ENCODE measurements around the gene JUNB.

Gene JUNB

GRCh38 chr19:12750851-12751250 is 40.4 kb upstream of the JUNB start:
- no peak for DNase-seq
- no peaks in the 10 kb centered on the region for H3K4me1 ChIP-seq (ENCODE audit: control insufficient read depth in 1 of 2, insufficient read depth in 2 of 2, low read length in 2 of 2)
- H3K79me2 ChIP-seq (ENCODE audit: control insufficient read depth, insufficient read depth, low read length, poor library complexity): no peaks in the 10 kb centered on the region
- H2AK5ac ChIP-seq (ENCODE audit: low read length): no peak overlapping the region
- no peak overlapping the region for H2BK5ac ChIP-seq (ENCODE audit: low read depth, low read length, poor library complexity)
- H3K4me3 ChIP-seq (ENCODE audit: low read depth, low read length): no peak overlapping the region
- no peak overlapping the region for H3K14ac ChIP-seq (ENCODE audit: low read length)
- no peak overlapping the region for H2AFZ ChIP-seq (ENCODE audit: insufficient read depth, low read length, poor library complexity)
- H3K9ac ChIP-seq (ENCODE audit: low read length): no peak overlapping the region
- no peak overlapping the region for H4K91ac ChIP-seq (ENCODE audit: low read depth, low read length)
- no peak overlapping the region for H2BK12ac ChIP-seq (ENCODE audit: low read length)
- H3K27me3 ChIP-seq (ENCODE audit: insufficient read depth, low read length): no peaks in the 10 kb centered on the region
- no peak overlapping the region for H3K23ac ChIP-seq (ENCODE audit: low read length)
- peaks cover 10% of the 10 kb centered on the region for H3K9me3 ChIP-seq (ENCODE audit: insufficient read depth, low read depth, low read length)
- no CpG with 5 or more reads among the region's 9 CpGs for WGBS (ENCODE audit: extremely low coverage, insufficient coverage, insufficient read length)
- H3K18ac ChIP-seq (ENCODE audit: low read length): no peak overlapping the region
- peaks cover 18 to 20% of the 10 kb centered on the region in 2 experiments for H3K36me3 ChIP-seq (ENCODE audit: control insufficient read depth in 1 of 2, insufficient read depth in 2 of 2, low read length in 2 of 2)
- H3K79me1 ChIP-seq (ENCODE audit: low read length): no peaks in the 10 kb centered on the region
- H3K27ac ChIP-seq (ENCODE audit: low read depth, low read length): no peak overlapping the region
- H4K12ac ChIP-seq (ENCODE audit: low read depth, low read length): no peak overlapping the region
- H2BK120ac ChIP-seq (ENCODE audit: insufficient read depth, low read length, poor library complexity): no peak overlapping the region
- H3K4me2 ChIP-seq (ENCODE audit: low read length): no peak overlapping the region
- H3K4ac ChIP-seq (ENCODE audit: low read depth, low read length): no peak overlapping the region
- no peak overlapping the region for H4K8ac ChIP-seq (ENCODE audit: low read depth, low read length)

DNA sequence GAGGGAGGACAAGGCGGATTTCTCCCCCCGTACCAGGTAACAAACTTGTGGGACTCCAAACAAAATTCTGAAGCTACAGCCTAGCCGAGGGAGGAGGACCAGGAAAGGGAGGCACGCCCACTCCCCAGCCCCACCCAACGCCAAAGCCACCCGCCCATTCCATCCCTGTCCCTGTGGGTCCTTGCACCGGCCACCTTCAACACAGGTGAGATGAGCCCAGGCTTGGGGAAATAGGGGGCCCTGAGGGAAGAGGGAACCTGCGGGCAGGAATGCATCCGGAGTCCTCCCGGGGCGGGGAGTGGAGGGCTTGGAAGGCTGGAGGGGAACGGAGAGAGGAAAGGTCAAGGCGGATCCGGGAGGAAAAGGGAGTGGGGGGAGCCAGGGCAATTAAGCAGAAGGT is 39.7 kb upstream of the JUNB start, which contains the start of gene BEST2:
Gene BEST2 (plus strand): TSS at position 157 of the 400 bp plus-strand sequence. CDS start 802 bp downstream, outside the sequence.
- Histone ChIP-seq H3K4me2 (ENCODE audit: low read length) (no peak within 1 kb of the TSS), H4K8ac (ENCODE audit: low read depth, low read length) (no peak within 1 kb of the TSS), H2BK12ac (ENCODE audit: low read length) (no peak within 1 kb of the TSS), H2AFZ (ENCODE audit: insufficient read depth, low read length, poor library complexity) (no peak within 1 kb of the TSS), H3K27ac (ENCODE audit: low read depth, low read length) (no peak within 1 kb of the TSS), H2BK120ac (ENCODE audit: insufficient read depth, low read length, poor library complexity) (no peak within 1 kb of the TSS), H3K4me1 (ENCODE audit: control insufficient read depth in 1 of 2, insufficient read depth in 2 of 2, low read length in 2 of 2) (no peaks in the 10 kb centered on the region), H3K36me3 (ENCODE audit: control insufficient read depth in 1 of 2, insufficient read depth in 2 of 2, low read length in 2 of 2) (peaks cover 13% of the 10 kb centered on the region in 2 experiments), H2BK5ac (ENCODE audit: low read depth, low read length, poor library complexity) (no peak within 1 kb of the TSS), H3K4ac (ENCODE audit: low read depth, low read length) (no peak within 1 kb of the TSS), H3K9me3 (ENCODE audit: insufficient read depth, low read depth, low read length) (peaks cover 10% of the 10 kb centered on the region), H4K91ac (ENCODE audit: low read depth, low read length) (no peak within 1 kb of the TSS), H3K14ac (ENCODE audit: low read length) (no peak within 1 kb of the TSS), H3K18ac (ENCODE audit: low read length) (no peak within 1 kb of the TSS), H3K4me3 (ENCODE audit: low read depth, low read length) (no peak within 1 kb of the TSS), H3K9ac (ENCODE audit: low read length) (no peak within 1 kb of the TSS), H3K79me2 (ENCODE audit: control insufficient read depth, insufficient read depth, low read length, poor library complexity) (no peaks in the 10 kb centered on the region), H2AK5ac (ENCODE audit: low read length) (no peak within 1 kb of the TSS), H4K12ac (ENCODE audit: low read depth, low read length) (no peak within 1 kb of the TSS), H3K23ac (ENCODE audit: low read length) (no peak within 1 kb of the TSS), H3K27me3 (ENCODE audit: insufficient read depth, low read length) (no peaks in the 10 kb centered on the region), H3K79me1 (ENCODE audit: low read length) (no peaks in the 10 kb centered on the region)
- WGBS (ENCODE audit: extremely low coverage, insufficient coverage, insufficient read length): no CpG with 5 or more reads among the region's 14 CpGs
- DNase-seq: peak; percentile 54 to 66

- H3K23ac ChIP-seq (ENCODE audit: low read length): no peak overlapping the region
- H3K36me3 ChIP-seq (ENCODE audit: control insufficient read depth in 1 of 2, insufficient read depth in 2 of 2, low read length in 2 of 2): peaks cover 9 to 10% of the 10 kb centered on the region in 2 experiments
- H2BK5ac ChIP-seq (ENCODE audit: low read depth, low read length, poor library complexity): no peak overlapping the region
- H3K9me3 ChIP-seq (ENCODE audit: insufficient read depth, low read depth, low read length): peaks cover 7% of the 10 kb centered on the region
- no peak overlapping the region for H4K91ac ChIP-seq (ENCODE audit: low read depth, low read length)
- H3K79me1 ChIP-seq (ENCODE audit: low read length): no peaks in the 10 kb centered on the region
- H3K27ac ChIP-seq (ENCODE audit: low read depth, low read length): no peak overlapping the region
- H2BK12ac ChIP-seq (ENCODE audit: low read length): no peak overlapping the region
- no peak overlapping the region for H4K8ac ChIP-seq (ENCODE audit: low read depth, low read length)
- WGBS (ENCODE audit: extremely low coverage, insufficient coverage, insufficient read length): no CpG with 5 or more reads among the region's 23 CpGs
- H3K14ac ChIP-seq (ENCODE audit: low read length): no peak overlapping the region
- H3K18ac ChIP-seq (ENCODE audit: low read length): no peak overlapping the region
- no peak overlapping the region for H3K4me2 ChIP-seq (ENCODE audit: low read length)
- no peaks in the 10 kb centered on the region for H3K27me3 ChIP-seq (ENCODE audit: insufficient read depth, low read length)
- no peaks in the 10 kb centered on the region for H3K79me2 ChIP-seq (ENCODE audit: control insufficient read depth, insufficient read depth, low read length, poor library complexity)
- no peak overlapping the region for H3K4ac ChIP-seq (ENCODE audit: low read depth, low read length)
- no peak overlapping the region for H4K12ac ChIP-seq (ENCODE audit: low read depth, low read length)
- no peak overlapping the region for H2BK120ac ChIP-seq (ENCODE audit: insufficient read depth, low read length, poor library complexity)
- no peaks in the 10 kb centered on the region for H3K4me1 ChIP-seq (ENCODE audit: control insufficient read depth in 1 of 2, insufficient read depth in 2 of 2, low read length in 2 of 2)
- no peak overlapping the region for H2AK5ac ChIP-seq (ENCODE audit: low read length)
- no peak overlapping the region for H3K4me3 ChIP-seq (ENCODE audit: low read depth, low read length)
- H2AFZ ChIP-seq (ENCODE audit: insufficient read depth, low read length, poor library complexity): no peak overlapping the region
- H3K9ac ChIP-seq (ENCODE audit: low read length): no peak overlapping the region
- no peak for DNase-seq
These were observed 39.1 kb upstream of the JUNB start for GRCh38 chr19:12752056-12752781.

DNA sequence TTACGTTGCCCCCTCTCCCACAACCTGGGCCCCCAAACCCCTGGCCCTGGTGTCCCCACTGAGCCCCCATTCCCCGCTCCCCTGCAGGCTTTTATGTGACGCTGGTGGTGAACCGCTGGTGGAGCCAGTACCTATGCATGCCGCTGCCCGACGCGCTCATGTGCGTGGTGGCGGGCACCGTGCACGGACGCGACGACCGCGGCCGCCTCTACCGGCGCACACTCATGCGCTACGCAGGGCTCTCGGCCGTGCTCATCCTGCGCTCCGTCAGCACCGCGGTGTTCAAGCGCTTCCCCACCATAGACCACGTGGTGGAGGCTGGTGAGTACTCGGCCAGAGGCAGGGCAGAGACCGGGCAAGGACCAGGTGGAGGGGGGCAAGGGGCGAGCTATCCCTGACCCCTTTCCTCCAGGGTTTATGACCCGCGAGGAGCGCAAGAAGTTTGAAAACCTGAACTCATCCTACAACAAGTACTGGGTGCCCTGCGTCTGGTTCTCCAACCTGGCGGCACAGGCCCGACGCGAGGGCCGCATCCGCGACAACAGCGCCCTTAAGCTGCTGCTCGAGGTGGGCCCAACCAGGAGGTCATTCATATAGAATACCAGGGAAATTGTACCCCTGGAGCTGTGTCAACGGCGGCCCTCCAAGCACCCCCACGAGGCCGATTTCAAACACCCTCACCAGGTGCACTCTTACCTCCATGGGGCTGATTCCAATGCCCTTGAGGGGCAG is 36.7 kb upstream of the JUNB start:
- H2AK5ac ChIP-seq (ENCODE audit: low read length): no peak overlapping the region
- H3K27me3 ChIP-seq (ENCODE audit: insufficient read depth, low read length): no peaks in the 10 kb centered on the region
- no peak overlapping the region for H3K14ac ChIP-seq (ENCODE audit: low read length)
- no peak overlapping the region for H3K27ac ChIP-seq (ENCODE audit: low read depth, low read length)
- no peak overlapping the region for H3K9ac ChIP-seq (ENCODE audit: low read length)
- no peak overlapping the region for H4K8ac ChIP-seq (ENCODE audit: low read depth, low read length)
- no peak overlapping the region for H2BK120ac ChIP-seq (ENCODE audit: insufficient read depth, low read length, poor library complexity)
- H3K4ac ChIP-seq (ENCODE audit: low read depth, low read length): no peak overlapping the region
- no CpG with 5 or more reads among the region's 50 CpGs for WGBS (ENCODE audit: extremely low coverage, insufficient coverage, insufficient read length)
- no peak overlapping the region for H2AFZ ChIP-seq (ENCODE audit: insufficient read depth, low read length, poor library complexity)
- no peak overlapping the region for H3K4me2 ChIP-seq (ENCODE audit: low read length)
- H3K79me1 ChIP-seq (ENCODE audit: low read length): no peaks in the 10 kb centered on the region
- no peak overlapping the region for H4K12ac ChIP-seq (ENCODE audit: low read depth, low read length)
- H3K36me3 ChIP-seq (ENCODE audit: control insufficient read depth in 1 of 2, insufficient read depth in 2 of 2, low read length in 2 of 2): no peaks in the 10 kb centered on the region
- H3K79me2 ChIP-seq (ENCODE audit: control insufficient read depth, insufficient read depth, low read length, poor library complexity): no peaks in the 10 kb centered on the region
- no peak overlapping the region for H3K18ac ChIP-seq (ENCODE audit: low read length)
- no peak for DNase-seq
- H2BK5ac ChIP-seq (ENCODE audit: low read depth, low read length, poor library complexity): no peak overlapping the region
- no peak overlapping the region for H3K4me3 ChIP-seq (ENCODE audit: low read depth, low read length)
- no peak overlapping the region for H2BK12ac ChIP-seq (ENCODE audit: low read length)
- peaks cover 0 to 7% of the 10 kb centered on the region in 2 experiments for H3K4me1 ChIP-seq (ENCODE audit: control insufficient read depth in 1 of 2, insufficient read depth in 2 of 2, low read length in 2 of 2)
- H3K23ac ChIP-seq (ENCODE audit: low read length): no peak overlapping the region
- H4K91ac ChIP-seq (ENCODE audit: low read depth, low read length): no peak overlapping the region
- peaks cover 3% of the 10 kb centered on the region for H3K9me3 ChIP-seq (ENCODE audit: insufficient read depth, low read depth, low read length)

All from trophoblast cell (in vitro differentiated cells and primary cell).